ENCODE measurements around the gene SEC61A1.

SEC61A1 gene

DNA sequence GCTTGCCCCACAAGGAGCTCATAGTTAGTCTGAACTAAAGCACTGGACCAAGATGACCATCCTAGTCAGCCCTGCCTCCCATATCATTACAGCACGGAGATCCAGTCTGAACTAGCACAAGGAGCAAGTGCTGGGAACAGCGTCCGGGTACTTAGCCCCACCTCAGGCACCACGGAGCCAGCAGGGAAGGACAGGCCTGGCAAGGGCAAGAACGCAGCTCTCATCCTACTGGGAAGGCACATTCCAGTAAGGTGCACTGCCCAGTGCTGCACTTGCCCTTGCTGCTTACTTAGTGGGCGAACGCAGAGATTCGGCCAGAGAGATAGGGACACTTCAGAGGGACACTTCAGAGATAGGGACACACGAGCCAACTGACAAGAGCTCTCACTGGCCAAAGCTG is 27.6 kb downstream of the SEC61A1 start:
- H3K4me1 Mint-ChIP-seq = peaks cover 14% of the 10 kb centered on the region
- H3K4me3 Mint-ChIP-seq = no peak overlapping the region
- peaks cover 62% of the 10 kb centered on the region for H3K36me3 Mint-ChIP-seq
- H3K27me3 Mint-ChIP-seq = no peaks in the 10 kb centered on the region
- no peak overlapping the region for H3K27ac Mint-ChIP-seq
- H3K9me3 Mint-ChIP-seq = no peaks in the 10 kb centered on the region
- ATAC-seq = no peak

DNA sequence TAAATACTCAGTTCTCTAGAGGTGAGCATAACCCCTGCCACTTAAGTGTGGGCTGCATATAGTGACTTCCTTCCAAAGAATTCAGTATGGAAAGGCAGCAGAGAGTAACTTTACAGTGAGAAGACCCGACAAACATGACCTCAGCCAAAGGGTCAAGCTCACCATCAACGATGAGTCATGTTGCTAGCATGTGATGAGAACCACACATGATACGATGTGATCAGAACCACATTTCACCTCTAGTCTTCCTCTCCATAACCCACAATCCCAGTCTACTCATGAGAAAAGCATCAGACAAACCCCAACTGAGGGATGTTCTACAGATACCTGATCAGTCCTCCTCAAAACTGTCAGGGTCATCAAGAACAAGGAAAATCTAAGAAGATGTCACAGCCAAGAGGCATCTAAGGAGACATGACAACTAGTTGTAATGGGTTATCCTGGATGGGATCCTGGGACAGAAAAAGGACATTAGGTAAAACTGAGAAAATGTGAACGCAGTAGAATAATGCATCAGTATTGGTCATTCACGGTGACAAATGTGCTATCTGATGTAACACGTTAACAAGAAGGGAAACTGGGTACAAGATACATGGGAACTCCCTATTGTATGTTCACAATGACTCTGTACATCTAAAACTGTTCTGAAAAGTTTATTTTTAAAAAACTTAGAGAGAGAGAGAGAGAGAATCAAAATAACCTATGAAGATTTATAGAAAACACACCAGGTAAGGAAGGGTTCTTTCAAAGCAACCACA is 28.3 kb downstream of the SEC61A1 start:
- Mint-ChIP-seq H3K9me3 (no peaks in the 10 kb centered on the region), H3K36me3 (peaks cover 67% of the 10 kb centered on the region), H3K27ac (no peak overlapping the region), H3K4me1 (peaks cover 7% of the 10 kb centered on the region), H3K27me3 (no peaks in the 10 kb centered on the region), H3K4me3 (no peak overlapping the region)
- ATAC-seq = no peak

- H3K4me3 Mint-ChIP-seq = no peak overlapping the region
- peaks cover under 1% of the 10 kb centered on the region for H3K4me1 Mint-ChIP-seq
- peaks cover 72% of the 10 kb centered on the region for H3K36me3 Mint-ChIP-seq
- ATAC-seq = no peak
- H3K9me3 Mint-ChIP-seq = no peaks in the 10 kb centered on the region
- H3K27me3 Mint-ChIP-seq = no peaks in the 10 kb centered on the region
- H3K27ac Mint-ChIP-seq = no peak overlapping the region
Observed at GRCh38 chr3:128081226-128081625, 29.0 kb downstream of the SEC61A1 start.

DNA sequence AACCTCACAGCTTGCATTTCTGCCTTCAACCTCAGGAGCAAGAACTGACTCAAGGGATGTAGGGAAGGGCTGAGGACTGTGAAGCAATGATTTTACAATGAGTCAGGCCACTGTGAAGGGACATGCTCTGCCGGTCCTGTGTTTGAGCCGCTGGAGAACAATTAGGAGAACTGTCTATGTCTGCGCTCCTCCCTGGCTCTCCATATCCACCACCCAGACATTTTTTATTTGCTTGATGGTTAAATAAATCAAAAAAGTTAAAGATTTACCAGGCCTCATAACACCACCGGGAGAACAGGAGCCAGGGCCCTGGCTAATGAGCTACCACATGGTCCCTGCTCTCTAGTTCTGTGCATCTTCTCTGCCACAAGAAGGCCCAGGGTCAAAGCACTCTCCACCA is 29.6 kb downstream of the SEC61A1 start:
- H3K4me1 Mint-ChIP-seq = no peaks in the 10 kb centered on the region
- peaks cover 79% of the 10 kb centered on the region for H3K36me3 Mint-ChIP-seq
- H3K27me3 Mint-ChIP-seq = no peaks in the 10 kb centered on the region
- H3K9me3 Mint-ChIP-seq = no peaks in the 10 kb centered on the region
- no peak overlapping the region for H3K27ac Mint-ChIP-seq
- H3K4me3 Mint-ChIP-seq = no peak overlapping the region
- no peak for ATAC-seq

DNA sequence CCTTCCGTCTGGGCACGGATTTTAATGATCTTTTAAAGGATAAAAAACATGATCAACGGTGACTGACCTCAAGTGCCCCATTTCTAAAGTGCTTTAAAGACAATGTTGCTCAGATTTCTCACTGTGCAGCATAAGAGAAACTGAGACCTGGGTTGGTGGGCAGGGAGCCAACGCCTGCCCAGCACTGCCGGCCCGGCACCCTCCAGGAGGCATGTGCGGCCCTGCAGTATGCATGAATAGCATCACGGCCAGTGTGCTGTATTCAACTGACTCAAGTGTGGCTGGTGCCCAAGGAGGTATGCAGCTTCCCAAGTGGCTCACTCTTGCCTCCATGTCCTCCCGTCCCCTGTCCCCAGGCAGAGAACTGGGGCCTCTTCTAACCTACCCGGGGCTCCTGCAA is 30.3 kb downstream of the SEC61A1 start:
- H3K27me3 Mint-ChIP-seq = no peaks in the 10 kb centered on the region
- no peak overlapping the region for H3K4me3 Mint-ChIP-seq
- ATAC-seq = no peak
- H3K4me1 Mint-ChIP-seq = no peaks in the 10 kb centered on the region
- no peaks in the 10 kb centered on the region for H3K9me3 Mint-ChIP-seq
- peaks cover 86% of the 10 kb centered on the region for H3K36me3 Mint-ChIP-seq
- H3K27ac Mint-ChIP-seq = no peak overlapping the region

GRCh38 chr3:128083396-128083795 is 31.2 kb downstream of the SEC61A1 start:
- no peak for ATAC-seq
- H3K27me3 Mint-ChIP-seq = no peaks in the 10 kb centered on the region
- H3K9me3 Mint-ChIP-seq = no peaks in the 10 kb centered on the region

GRCh38 chr3:128083980-128084674 is 31.9 kb downstream of the SEC61A1 start:
- Mint-ChIP-seq H3K4me3 (no peak overlapping the region), H3K27ac (no peak overlapping the region), H3K4me1 (no peaks in the 10 kb centered on the region), H3K36me3 (peaks cover 78% of the 10 kb centered on the region), H3K9me3 (no peaks in the 10 kb centered on the region), H3K27me3 (no peaks in the 10 kb centered on the region)
- no peak for ATAC-seq

More at GRCh38 chr3:128083396-128083795, 31.2 kb downstream of the SEC61A1 start:
- Mint-ChIP-seq H3K4me3 (no peak overlapping the region), H3K36me3 (peaks cover 86% of the 10 kb centered on the region), H3K4me1 (no peaks in the 10 kb centered on the region), H3K27ac (no peak overlapping the region)

DNA sequence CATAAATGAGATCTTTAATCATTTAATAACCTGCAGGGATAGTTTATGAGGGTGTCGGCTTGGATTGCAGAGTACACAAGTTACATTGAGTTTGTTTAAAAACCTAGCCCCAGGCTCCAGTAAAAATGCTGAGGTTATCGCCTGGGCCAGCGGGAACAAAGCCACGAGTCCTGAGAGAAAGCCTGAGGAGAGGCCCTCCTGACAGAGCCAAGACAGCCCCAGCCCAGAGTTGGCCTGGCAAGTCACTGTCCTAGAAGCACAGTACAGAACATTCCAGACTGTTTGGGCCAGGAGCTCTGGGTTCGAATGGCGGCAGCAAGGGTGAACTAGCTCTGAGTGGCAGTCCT is 32.4 kb downstream of the SEC61A1 start:
- ATAC-seq = no peak
- Mint-ChIP-seq H3K27ac (no peak overlapping the region), H3K9me3 (no peaks in the 10 kb centered on the region), H3K4me3 (no peak overlapping the region), H3K36me3 (peaks cover 73% of the 10 kb centered on the region), H3K4me1 (no peaks in the 10 kb centered on the region), H3K27me3 (no peaks in the 10 kb centered on the region)

DNA sequence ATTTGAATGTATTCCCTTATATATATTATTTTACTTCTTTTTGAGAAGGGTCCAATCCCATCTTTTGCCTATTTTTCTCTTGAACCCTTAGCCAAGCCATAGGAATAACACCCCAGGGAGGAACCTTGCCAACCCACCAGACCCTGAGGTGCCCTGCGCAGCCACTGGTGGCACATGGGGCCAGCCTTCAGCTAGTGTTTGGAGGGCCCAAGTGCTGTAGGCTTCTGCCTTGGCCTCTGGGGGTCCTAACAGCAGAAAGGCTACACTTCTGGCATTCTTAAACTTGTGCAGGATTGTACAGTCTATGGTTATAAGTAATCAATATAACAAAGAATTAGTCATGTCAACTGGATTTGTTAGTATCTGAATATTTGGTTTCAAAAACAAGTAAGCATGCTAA is 36.9 kb downstream of the SEC61A1 start:
- Mint-ChIP-seq H3K36me3 (peaks cover 53% of the 10 kb centered on the region), H3K9me3 (no peaks in the 10 kb centered on the region), H3K4me3 (no peak overlapping the region), H3K27ac (no peak overlapping the region), H3K27me3 (no peaks in the 10 kb centered on the region), H3K4me1 (no peaks in the 10 kb centered on the region)
- no peak for ATAC-seq

DNA sequence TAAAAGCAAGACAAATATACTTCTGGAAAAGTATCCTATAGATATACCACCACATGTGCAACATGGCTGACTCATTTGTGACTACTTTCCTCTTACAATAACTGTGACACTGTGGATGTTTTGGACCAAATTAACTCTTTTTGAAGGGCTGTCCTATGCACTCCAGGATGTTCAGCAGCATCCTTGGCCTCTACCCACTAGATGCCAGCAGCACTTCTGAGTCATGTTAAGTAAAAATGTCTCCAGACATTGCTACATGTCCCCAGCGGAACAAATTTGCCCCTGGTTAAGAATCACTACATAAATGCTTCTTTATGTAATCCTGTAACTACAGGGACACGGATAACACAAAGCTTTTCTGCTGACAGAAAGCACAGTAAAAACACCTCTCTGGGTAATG is 39.3 kb downstream of the SEC61A1 start:
- H3K4me1 Mint-ChIP-seq = peaks cover 6% of the 10 kb centered on the region
- H3K27me3 Mint-ChIP-seq = no peaks in the 10 kb centered on the region
- no peak overlapping the region for H3K27ac Mint-ChIP-seq
- H3K9me3 Mint-ChIP-seq = no peaks in the 10 kb centered on the region
- H3K36me3 Mint-ChIP-seq = peaks cover 55% of the 10 kb centered on the region
- ATAC-seq = no peak
- H3K4me3 Mint-ChIP-seq = no peak overlapping the region

DNA sequence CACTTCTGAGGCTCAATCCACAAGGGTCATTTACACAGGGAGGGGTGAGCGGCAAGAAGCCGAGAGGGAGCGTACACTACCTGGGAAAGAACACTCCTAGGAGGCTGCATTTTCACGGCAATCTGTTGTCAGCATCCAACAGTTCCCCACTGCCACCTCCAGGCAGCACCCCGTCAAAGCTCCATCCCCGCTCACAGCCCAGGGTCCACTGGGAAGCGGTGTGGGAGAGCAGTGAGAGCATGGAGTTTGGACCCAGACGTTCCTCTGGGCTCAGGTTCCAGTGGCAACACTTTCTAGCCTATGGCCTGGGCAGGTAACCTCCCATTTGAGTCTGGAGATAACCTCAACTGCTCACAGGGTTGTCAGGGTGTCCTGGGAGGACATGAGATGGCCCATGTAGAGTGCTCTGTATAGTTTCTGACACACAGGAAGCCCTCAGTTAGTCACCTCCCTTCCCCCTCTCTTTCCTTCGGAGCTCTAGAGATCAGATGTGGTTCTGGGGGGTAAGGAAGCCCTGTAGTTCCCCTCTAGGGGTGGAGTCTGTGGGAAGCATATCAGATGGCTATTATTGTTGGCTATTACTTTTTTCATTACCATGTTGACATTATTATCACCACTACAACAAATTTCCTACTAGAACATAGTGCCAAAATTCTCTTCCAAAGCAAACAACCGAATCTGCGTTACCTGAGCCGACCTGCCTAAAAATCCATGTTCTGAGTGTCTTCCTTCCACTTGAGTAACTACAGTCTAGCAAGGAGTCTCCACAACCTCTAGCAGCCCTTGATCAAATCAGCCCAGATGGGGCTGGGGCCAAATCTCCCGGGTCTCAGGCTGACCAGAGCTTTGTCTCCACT is 42.3 kb downstream of the SEC61A1 start:
- Mint-ChIP-seq H3K9me3 (no peaks in the 10 kb centered on the region), H3K4me1 (peaks cover 6% of the 10 kb centered on the region), H3K4me3 (no peak overlapping the region), H3K36me3 (peaks cover 68% of the 10 kb centered on the region), H3K27me3 (no peaks in the 10 kb centered on the region), H3K27ac (peak overlapping the region; percentile 43)
- ATAC-seq = no peak

DNA sequence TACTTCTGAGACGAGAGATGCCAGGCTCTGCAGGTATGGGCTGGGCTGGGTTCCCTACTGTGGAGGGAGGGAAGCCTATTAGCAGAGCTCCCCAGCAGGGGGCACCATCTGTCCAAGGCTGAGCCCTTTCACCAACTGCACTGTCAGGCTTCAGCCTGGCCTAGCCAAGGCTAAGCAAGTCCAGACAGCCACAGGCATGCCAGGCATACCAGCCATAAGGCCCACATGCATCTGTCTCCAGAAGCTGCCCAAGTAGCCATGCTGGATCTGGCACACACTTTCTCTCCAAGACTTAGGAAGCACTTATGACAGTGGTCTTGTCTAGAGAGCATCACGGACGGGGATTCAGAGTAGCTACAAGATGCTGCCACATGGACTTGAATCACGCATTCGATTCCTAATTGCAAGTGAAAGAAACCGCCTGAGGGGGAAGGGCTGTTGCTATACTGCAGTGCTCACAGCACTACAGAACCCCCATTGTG is 43.0 kb downstream of the SEC61A1 start:
- Mint-ChIP-seq H3K4me1 (peaks cover 6% of the 10 kb centered on the region), H3K27me3 (no peaks in the 10 kb centered on the region), H3K36me3 (peaks cover 71% of the 10 kb centered on the region), H3K4me3 (no peak overlapping the region), H3K9me3 (no peaks in the 10 kb centered on the region), H3K27ac (peak overlapping the region; percentile 43)
- ATAC-seq = peak; percentile 94

- Mint-ChIP-seq H3K36me3 (peaks cover 83% of the 10 kb centered on the region), H3K27ac (no peak overlapping the region)
- ATAC-seq = no peak
Observed at GRCh38 chr3:128098234-128098633, 46.0 kb downstream of the SEC61A1 start.

GRCh38 chr3:128100161-128100560 is 47.9 kb downstream of the SEC61A1 start:
- Mint-ChIP-seq H3K4me1 (peaks cover 4% of the 10 kb centered on the region), H3K9me3 (no peaks in the 10 kb centered on the region), H3K36me3 (peaks cover 79% of the 10 kb centered on the region), H3K27ac (no peak overlapping the region), H3K4me3 (no peak overlapping the region), H3K27me3 (no peaks in the 10 kb centered on the region)
- no peak for ATAC-seq

More at GRCh38 chr3:128098234-128098633, 46.0 kb downstream of the SEC61A1 start:
- H3K27me3 Mint-ChIP-seq = no peaks in the 10 kb centered on the region
- no peaks in the 10 kb centered on the region for H3K9me3 Mint-ChIP-seq
- H3K4me3 Mint-ChIP-seq = no peak overlapping the region
- H3K4me1 Mint-ChIP-seq = peaks cover 6% of the 10 kb centered on the region

- peaks cover 75% of the 10 kb centered on the region for H3K36me3 Mint-ChIP-seq
- H3K9me3 Mint-ChIP-seq = no peaks in the 10 kb centered on the region
- H3K4me1 Mint-ChIP-seq = no peaks in the 10 kb centered on the region
- no peak overlapping the region for H3K4me3 Mint-ChIP-seq
- ATAC-seq = no peak
- H3K27me3 Mint-ChIP-seq = no peaks in the 10 kb centered on the region
- no peak overlapping the region for H3K27ac Mint-ChIP-seq
Observed at GRCh38 chr3:128100638-128101037, 48.4 kb downstream of the SEC61A1 start.

Data from stimulated activated memory B cell treated with anti-CD40 and anti-IgM and Interleukin-4, amounts not matched to agents 10 μg/mL and 1 μg/mL and 100 μg/mL, for 72 hours (primary cell).